Pancreas (tissue), 10 donors: ENCODE results near the gene NEK11. TPM values are rescaled to one million over a fixed set of nuclear protein-coding genes. Genes with fewer than 3 reads are reported as not detected.
A peak's percentile ranks its signal among the peaks of the same experiment; 100 is the strongest.

Experiments used
- ATAC-seq, 4 donors: fragments of 200-7000 bp; cut with Tn5 transposase; one replicate each; pipeline versions ENCODE4 v1.8.0 to v1.9.1; 2020; ENCODE audit warnings: mild to moderate bottlenecking in 4 of 4, moderate library complexity in 4 of 4
- DNase-seq, 6 donors: peaks; one replicate each; pipeline ENCODE4 v3.0.0-alpha.2; 2020
- FAIRE-seq: peaks from 2 replicates; lab custom pipeline; 2012; peaks lifted over from hg19 to GRCh38; lab: Jason Lieb, UNC
- H3K27ac ChIP-seq, 4 donors: fragments of 200-600 bp; sonication (generic); 1 replicate in 3 of 4; 2 replicates in 1 of 4; pipeline versions ENCODE4 v1.5.0 to v1.8.0; 2020
- H3K27me3 ChIP-seq, 4 donors: fragments of 200-600 bp; one replicate each; pipeline ENCODE4 v1.8.0; 2021
- H3K36me3 ChIP-seq, 3 donors: fragments of 200-600 bp; sonication (generic) in 1 of 3; one replicate each; pipeline versions ENCODE4 v1.5.0 to v1.8.0; 2020 to 2021
- H3K4me1 ChIP-seq, 3 donors: fragments of 200-600 bp; one replicate each; pipeline ENCODE4 v1.8.0; 2021
- H3K4me3 ChIP-seq, 4 donors: fragments of 200-600 bp; sonication (generic) in 2 of 4; one replicate each; pipeline versions ENCODE4 v1.5.0 to v1.8.0; 2020 to 2021
- H3K9me3 ChIP-seq, 4 donors: fragments of 200-600 bp; one replicate each; pipeline ENCODE4 v1.8.0; 2021
- WGBS, 2 donors: extraction: QIAGEN DNeasy Blood & Tissue Kit; methylation state at CpG; one replicate each; pipeline ENCODE4 v1.1.7; 2013; 5-methylcytosine and 5-hydroxymethylcytosine counted together
- intact Hi-C, 3 donors: fragments of 100-400 bp; cut with DNase I; formaldehyde crosslinking; loops; one replicate each; pipeline versions ENCODE4 v1.11.1 to v1.14.2; 2022
- polyA plus RNA-seq, 2 donors: library from polyadenylated mRNA; stranded (reverse); fragments of 200-250 nt; gene quantifications; one replicate each; pipeline ENCODE4 v1.2.3, GENCODE V29; 2013
- total RNA-seq, 6 donors: library from RNA; stranded (reverse); fragmentation: NEBNext Ultra II Directional in 4 of 6; extraction: Animal tissue kit (Norgen Biotek cat#: 25700) in 4 of 6; gene quantifications; one replicate each; pipeline versions ENCODE4 v1.2.1 to v1.2.4, GENCODE V29; 2021 to 2023
- TF ChIP-seq, protein P1 (sequence below), 4 donors: fragments of 200-600 bp; sonication (generic) in 3 of 4; IDR thresholded peaks; one replicate each; pipeline versions ENCODE4 v1.5.0 to v1.8.0; 2021; ENCODE audit warnings: antibody characterized with exemption in 4 of 4
- donor health status: healthy with polysubstance abuse.
- donor health status: DM: no; HTN: no; CAD: no; lungs with moderate emphysema.
- donor health status: DM: no; HTN: no; CAD: no.
- donor health status: control.
- donor health status: control.
- donor health status: Bipolar disorder and iron deficiency.
- donor health status: DM: yes; HTN: yes; CAD: no.
- donor health status: DM: no; HTN: no; CAD: no.
- donor health status: DM: no; HTN: no; CAD: no.
- donor health status: DM: yes; HTN: yes; CAD: no.

NEK11 gene
- total and polyA plus RNA-seq, 8 donors = 2.1 to 7.2 (median 3.3) TPM

DNA sequence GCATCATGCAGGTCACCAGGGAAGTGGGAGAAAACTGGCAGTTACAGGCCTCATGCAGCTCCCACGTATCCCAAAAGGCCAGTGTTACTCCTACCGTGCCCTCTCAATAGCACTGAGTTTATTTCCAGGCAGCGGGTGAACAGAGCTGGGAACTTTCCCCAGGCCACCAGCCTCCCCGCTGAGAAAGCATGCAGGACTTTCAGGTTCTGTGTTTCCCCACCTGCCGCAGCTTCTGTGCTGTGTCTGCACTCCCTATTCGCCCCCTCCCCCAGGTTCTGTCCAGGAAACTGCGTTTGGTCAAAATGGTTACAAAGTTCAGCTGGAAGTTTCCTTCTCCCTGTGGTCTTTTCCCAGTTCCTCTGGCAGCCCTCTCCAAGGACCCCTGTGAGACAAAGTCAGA, 21.4 kb downstream of the NEK11 start:
- FAIRE-seq (no peak), ATAC-seq (no peak), DNase-seq (no peak)
- no peak overlapping the region for H3K4me3 ChIP-seq
- no peaks in the 10 kb centered on the region for H3K27me3 ChIP-seq
- TF ChIP-seq, protein P1, sequence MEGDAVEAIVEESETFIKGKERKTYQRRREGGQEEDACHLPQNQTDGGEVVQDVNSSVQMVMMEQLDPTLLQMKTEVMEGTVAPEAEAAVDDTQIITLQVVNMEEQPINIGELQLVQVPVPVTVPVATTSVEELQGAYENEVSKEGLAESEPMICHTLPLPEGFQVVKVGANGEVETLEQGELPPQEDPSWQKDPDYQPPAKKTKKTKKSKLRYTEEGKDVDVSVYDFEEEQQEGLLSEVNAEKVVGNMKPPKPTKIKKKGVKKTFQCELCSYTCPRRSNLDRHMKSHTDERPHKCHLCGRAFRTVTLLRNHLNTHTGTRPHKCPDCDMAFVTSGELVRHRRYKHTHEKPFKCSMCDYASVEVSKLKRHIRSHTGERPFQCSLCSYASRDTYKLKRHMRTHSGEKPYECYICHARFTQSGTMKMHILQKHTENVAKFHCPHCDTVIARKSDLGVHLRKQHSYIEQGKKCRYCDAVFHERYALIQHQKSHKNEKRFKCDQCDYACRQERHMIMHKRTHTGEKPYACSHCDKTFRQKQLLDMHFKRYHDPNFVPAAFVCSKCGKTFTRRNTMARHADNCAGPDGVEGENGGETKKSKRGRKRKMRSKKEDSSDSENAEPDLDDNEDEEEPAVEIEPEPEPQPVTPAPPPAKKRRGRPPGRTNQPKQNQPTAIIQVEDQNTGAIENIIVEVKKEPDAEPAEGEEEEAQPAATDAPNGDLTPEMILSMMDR (IDR thresholded peaks at IDR 0.05) = no peak
- intact Hi-C loops = no loop called here
- no peaks in the 10 kb centered on the region for H3K9me3 ChIP-seq
- no peaks in the 10 kb centered on the region for H3K36me3 ChIP-seq
- 79 to 85% methylated on average over 7 of the region's 7 CpGs for WGBS, 2 donors
- H3K27ac ChIP-seq = no peak overlapping the region
- H3K4me1 ChIP-seq = no peaks in the 10 kb centered on the region

DNA sequence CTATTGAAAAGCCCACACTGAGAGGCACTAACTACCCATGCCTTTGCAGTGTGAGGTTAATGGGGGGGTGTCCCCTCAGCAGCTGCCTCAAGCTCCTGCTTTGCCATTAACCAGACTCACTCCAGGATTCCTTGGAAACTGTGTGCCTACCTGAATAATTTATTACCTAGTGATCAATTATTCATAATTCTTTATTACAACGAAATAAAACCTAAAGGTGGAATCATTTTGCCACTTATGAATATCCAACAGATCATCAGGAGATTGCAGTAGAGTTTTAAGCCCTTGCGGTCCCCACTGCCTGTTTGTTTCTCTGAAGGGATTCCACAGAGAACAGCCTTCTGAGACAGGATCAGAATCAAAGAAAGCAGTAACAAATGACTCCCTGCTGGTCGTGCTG, 23.3 kb downstream of the NEK11 start:
- TF ChIP-seq, protein P1 (IDR thresholded peaks at IDR 0.05) = no peak
- no peak for ATAC-seq
- no peak for FAIRE-seq

DNA sequence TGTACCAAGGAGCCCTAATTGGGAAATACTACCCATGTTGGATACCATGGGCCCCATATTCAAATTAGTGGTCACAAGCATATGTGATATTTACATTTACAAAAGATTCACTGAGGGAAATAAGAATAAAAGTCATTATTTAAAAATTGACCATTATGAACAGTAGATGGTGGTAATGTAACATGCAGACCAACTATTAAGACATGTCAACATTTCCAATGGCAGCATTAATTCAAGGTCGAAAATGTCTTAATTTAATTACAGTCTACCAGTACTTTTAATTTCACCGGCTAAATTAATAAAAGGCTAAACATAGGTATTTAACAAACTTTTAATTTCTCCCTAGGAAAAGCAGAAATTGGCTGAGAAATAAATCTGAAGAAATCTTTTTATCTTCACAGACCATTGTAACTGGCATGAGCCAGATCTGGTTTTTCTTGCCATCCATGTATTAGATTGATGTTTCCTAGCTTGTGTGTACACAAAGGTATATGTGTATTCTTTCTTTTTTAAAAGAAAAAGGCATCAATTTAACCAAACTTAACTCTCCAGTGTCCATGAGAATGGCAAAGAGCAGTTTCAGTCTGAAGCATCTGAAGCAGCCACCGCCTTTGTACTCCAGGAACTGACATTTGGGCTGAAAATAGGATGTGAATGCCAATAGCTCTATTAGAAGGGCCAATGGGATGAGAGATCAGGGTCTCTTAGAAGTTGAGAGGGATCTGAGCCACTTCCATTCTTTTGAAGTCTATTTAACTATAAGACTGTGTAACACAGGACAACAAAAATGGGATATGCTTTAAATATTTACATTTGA, 26.6 kb downstream of the NEK11 start:
- DNase-seq = no peak
- Histone ChIP-seq H3K36me3 (no peaks in the 10 kb centered on the region), H3K27ac (no peak overlapping the region), H3K4me1 (no peaks in the 10 kb centered on the region), H3K9me3 (no peaks in the 10 kb centered on the region), H3K27me3 (no peaks in the 10 kb centered on the region), H3K4me3 (no peak overlapping the region)
- 63 to 64% methylated on average over 3 of the region's 3 CpGs for WGBS, 2 donors
- TF ChIP-seq, protein P1 (IDR thresholded peaks at IDR 0.05) = no peak
- FAIRE-seq = no peak
- intact Hi-C loops = no loop called here
- no peak for ATAC-seq

More for the DNA sequence above, 23.3 kb downstream of the NEK11 start:
- no peaks in the 10 kb centered on the region for H3K27me3 ChIP-seq
- intact Hi-C loops = no loop called here
- DNase-seq = no peak
- WGBS, 2 donors = 52 to 55% methylated on average over 3 of the region's 3 CpGs
- no peak overlapping the region for H3K4me3 ChIP-seq
- H3K27ac ChIP-seq = no peak overlapping the region
- H3K9me3 ChIP-seq = no peaks in the 10 kb centered on the region
- H3K4me1 ChIP-seq = no peaks in the 10 kb centered on the region
- no peaks in the 10 kb centered on the region for H3K36me3 ChIP-seq

DNA sequence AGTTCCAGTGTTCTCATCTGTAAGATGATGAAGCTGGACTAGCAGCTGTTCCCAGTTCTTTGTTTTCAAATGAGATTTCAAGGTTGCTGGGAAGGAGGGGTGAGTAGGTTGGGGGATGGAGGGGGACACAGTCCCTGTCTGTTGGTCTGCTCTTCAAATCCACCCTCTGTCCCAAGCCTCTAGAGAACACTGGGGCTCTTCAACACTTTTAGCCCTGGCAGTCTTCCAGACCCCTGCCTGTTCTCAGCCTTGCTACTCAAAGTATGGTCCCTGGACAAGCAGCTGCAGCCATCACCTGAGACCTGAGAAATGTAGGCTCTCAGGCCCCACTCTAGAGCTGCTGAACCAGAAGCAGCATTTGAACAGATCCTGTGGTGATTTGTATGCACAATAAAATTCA, 41.3 kb downstream of the NEK11 start:
- no peak for DNase-seq
- no peaks in the 10 kb centered on the region for H3K27me3 ChIP-seq
- ATAC-seq = no peak
- no peak for FAIRE-seq
- intact Hi-C loops = no loop called here
- H3K36me3 ChIP-seq = no peaks in the 10 kb centered on the region
- H3K9me3 ChIP-seq = peaks cover 0 to 3% (median 0%) of the 10 kb centered on the region in 4 donors
- no peak overlapping the region for H3K4me3 ChIP-seq
- no peak overlapping the region for H3K27ac ChIP-seq
- TF ChIP-seq, protein P1 (IDR thresholded peaks at IDR 0.05) = no peak
- H3K4me1 ChIP-seq = no peaks in the 10 kb centered on the region

DNA sequence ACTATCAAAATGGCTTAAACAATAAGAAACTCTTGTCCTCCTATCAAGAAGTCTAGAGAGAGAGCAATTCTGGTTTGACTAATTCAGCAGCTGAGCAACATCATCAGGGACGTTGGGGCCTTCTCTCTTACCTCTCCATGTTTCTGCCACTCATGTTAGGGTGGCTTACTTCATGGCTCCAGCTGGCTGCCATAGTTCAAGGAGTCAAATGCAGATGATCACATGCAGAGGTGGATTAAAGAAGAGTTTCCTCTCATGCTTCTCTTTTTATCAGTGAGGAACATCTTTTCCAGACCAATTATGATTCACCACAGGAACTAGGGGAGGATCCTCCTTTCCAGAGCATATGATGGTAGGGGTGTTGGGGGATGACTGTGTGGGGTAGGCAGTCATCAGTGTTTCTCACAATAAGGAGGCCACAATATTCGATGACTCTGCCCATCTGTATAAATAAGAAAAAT, 45.5 kb downstream of the NEK11 start:
- ATAC-seq = no peak
- intact Hi-C loops = no loop called here
- DNase-seq = no peak
- 50 to 53% methylated on average over 2 of the region's 2 CpGs for WGBS, 2 donors
- peaks cover 0 to 3% (median 0%) of the 10 kb centered on the region in 4 donors for H3K9me3 ChIP-seq
- no peaks in the 10 kb centered on the region for H3K4me1 ChIP-seq
- H3K36me3 ChIP-seq = no peaks in the 10 kb centered on the region
- FAIRE-seq = no peak
- TF ChIP-seq, protein P1 (IDR thresholded peaks at IDR 0.05) = no peak
- H3K27me3 ChIP-seq = no peaks in the 10 kb centered on the region
- H3K27ac ChIP-seq = peak overlapping the region in 1 of 4 donors; percentile 9
- H3K4me3 ChIP-seq = no peak overlapping the region
